ENCODE data around the gene UNC5A.

GRCh38 chr5:176824604-176825003 is 14.2 kb downstream of the UNC5A start:
- TF ChIP-seq CTCF (IDR thresholded peaks at IDR 0.05; ENCODE audit: borderline replicate concordance, extremely low read depth, low read length, poor library complexity, severe bottlenecking) (no peak), EZH2 (IDR thresholded peaks at IDR 0.05; ENCODE audit: borderline replicate concordance, low read depth, low read length, severe bottlenecking) (no peak)
